HEK293T (cell line): Measurements from ENCODE around the gene ST6GALNAC5.

ENCODE experiments used
- CTCF ChIA-PET: fragments of 350-600 bp; formaldehyde crosslinking; extraction: SDS; loops from one replicate; lab custom pipeline; 2021; ENCODE audit warnings: antibody characterized with exemption, inconsistent platforms; lab: Yijun Ruan, JAX
- POLR2A ChIA-PET: fragments of 350-600 bp; formaldehyde crosslinking; extraction: SDS; loops from one replicate; lab custom pipeline; 2020; ENCODE audit warnings: antibody characterized with exemption, inconsistent platforms; lab: Yijun Ruan, JAX
- DNase-seq: peaks from one replicate; pipeline ENCODE4 v3.0.0; 2012; ENCODE audit warnings: mixed read lengths; ENCODE audit errors: extremely low spot score
- ARNT ChIP-seq: fragments of 450-650 bp; IDR thresholded peaks from 2 replicates; pipeline ENCODE4 v1.6.1; 2017; ENCODE audit warnings: mild to moderate bottlenecking
- BHLHE40 ChIP-seq: fragments of 450-650 bp; IDR thresholded peaks from 2 replicates; pipeline ENCODE4 v1.6.1; 2016; ENCODE audit warnings: mild to moderate bottlenecking, moderate library complexity, borderline replicate concordance
- CTBP1 ChIP-seq: fragments of 450-650 bp; IDR thresholded peaks from 2 replicates; pipeline ENCODE4 v1.6.1; 2016; ENCODE audit warnings: borderline replicate concordance
- ELF4 ChIP-seq: fragments of 450-650 bp; IDR thresholded peaks from 2 replicates; pipeline ENCODE4 v1.6.1; 2017; ENCODE audit warnings: antibody characterized with exemption
- FOXA1 ChIP-seq: fragments of 450-650 bp; IDR thresholded peaks from 2 replicates; pipeline ENCODE4 v1.6.1; 2016; ENCODE audit warnings: mild to moderate bottlenecking
- FOXK2 ChIP-seq: fragments of 450-650 bp; IDR thresholded peaks from 2 replicates; pipeline ENCODE4 v1.6.1; 2016; ENCODE audit warnings: mild to moderate bottlenecking
- FOXM1 ChIP-seq: fragments of 450-650 bp; IDR thresholded peaks from 2 replicates; pipeline ENCODE4 v1.6.1; 2017; ENCODE audit warnings: mild to moderate bottlenecking, borderline replicate concordance
- HDGF ChIP-seq: fragments of 450-650 bp; IDR thresholded peaks from 2 replicates; pipeline ENCODE4 v1.6.1; 2017; ENCODE audit warnings: antibody characterized with exemption, borderline replicate concordance
- L3MBTL2 ChIP-seq: fragments of 450-650 bp; conservative IDR thresholded peaks from 2 replicates; pipeline ENCODE4 v1.6.1; 2016; ENCODE audit warnings: mild to moderate bottlenecking
- LEF1 ChIP-seq: fragments of 450-650 bp; IDR thresholded peaks from 2 replicates; pipeline ENCODE4 v1.6.1; 2017; ENCODE audit warnings: mild to moderate bottlenecking, borderline replicate concordance
- NFRKB ChIP-seq: fragments of 450-650 bp; IDR thresholded peaks from 2 replicates; pipeline ENCODE4 v1.6.1; 2016; ENCODE audit warnings: mild to moderate bottlenecking, moderate library complexity
- PKNOX1 ChIP-seq: fragments of 450-650 bp; IDR thresholded peaks from 2 replicates; pipeline ENCODE4 v1.6.1; 2016
- SP1 ChIP-seq: fragments of 450-650 bp; IDR thresholded peaks from 2 replicates; pipeline ENCODE4 v1.6.1; 2017
- SUZ12 ChIP-seq: fragments of 450-650 bp; IDR thresholded peaks from 2 replicates; pipeline ENCODE4 v1.6.1; 2016; ENCODE audit warnings: mild to moderate bottlenecking
- TARDBP ChIP-seq: fragments of 450-650 bp; IDR thresholded peaks from 2 replicates; pipeline ENCODE4 v1.6.1; 2016
- ZNF384 ChIP-seq: fragments of 450-650 bp; IDR thresholded peaks from 2 replicates; pipeline ENCODE4 v1.6.1; 2016

Gene ST6GALNAC5

GRCh38 chr1:77014073-77014788, 147.0 kb downstream of the ST6GALNAC5 start:
- ChIA-PET CTCF (interaction anchor here (0.6 kb wide), 1 partner anchor 48 kb away, joined by 3 read pairs; no protein-coding TSS in a partner anchor), POLR2A (no interaction called here)
- DNase-seq, result no peak
- TF ChIP-seq L3MBTL2, result no peak
- TF ChIP-seq PKNOX1, result peak; percentile 87

- no peak for TF ChIP-seq ELF4
- TF ChIP-seq FOXM1, result no peak
- TF ChIP-seq L3MBTL2, result no peak
- TF ChIP-seq SUZ12, result no peak
- no peak for TF ChIP-seq TARDBP
- no peak for TF ChIP-seq ZNF384
- TF ChIP-seq BHLHE40, result no peak
- no peak for TF ChIP-seq PKNOX1
- TF ChIP-seq LEF1, result no peak
- TF ChIP-seq SP1, result no peak
- no peak for TF ChIP-seq ARNT
- no peak for TF ChIP-seq FOXA1
- no peak for TF ChIP-seq NFRKB
- TF ChIP-seq FOXK2, result no peak
- TF ChIP-seq HDGF, result no peak
- no peak for TF ChIP-seq CTBP1
- DNase-seq, result no peak
- POLR2A ChIA-PET, result no interaction called here
- CTCF ChIA-PET, result no interaction called here
These were observed 148.6 kb downstream of the ST6GALNAC5 start for GRCh38 chr1:77015748-77016341.

- ChIA-PET POLR2A (no interaction called here), CTCF (no interaction called here)
- no peak for DNase-seq
- TF ChIP-seq SUZ12 (no peak), TARDBP (no peak), FOXA1 (no peak), ARNT (no peak), BHLHE40 (no peak), CTBP1 (no peak), NFRKB (no peak), PKNOX1 (no peak), SP1 (no peak), FOXM1 (no peak), ZNF384 (no peak), ELF4 (no peak), LEF1 (no peak), FOXK2 (no peak), L3MBTL2 (no peak), HDGF (no peak)
These were observed 149.2 kb downstream of the ST6GALNAC5 start for GRCh38 chr1:77016386-77016985.

- ChIA-PET POLR2A (no interaction called here), CTCF (interaction anchor here (0.6 kb wide), 1 partner anchor 132 kb away, joined by 3 read pairs; no protein-coding TSS in a partner anchor)
- DNase-seq, result no peak
- TF ChIP-seq NFRKB (no peak), TARDBP (no peak), LEF1 (no peak), ARNT (no peak), L3MBTL2 (no peak), SUZ12 (no peak), FOXA1 (no peak), CTBP1 (no peak), BHLHE40 (no peak), PKNOX1 (no peak), FOXK2 (no peak), ELF4 (no peak)
These were observed 151.0 kb downstream of the ST6GALNAC5 start for GRCh38 chr1:77018311-77018710.

- CTCF ChIA-PET, result interaction anchor here (0.6 kb wide), 1 partner anchor 132 kb away, joined by 3 read pairs; no protein-coding TSS in a partner anchor
- POLR2A ChIA-PET, result no interaction called here
- no peak for DNase-seq
- no peak for TF ChIP-seq SP1
- TF ChIP-seq PKNOX1, result no peak
- TF ChIP-seq TARDBP, result no peak
- TF ChIP-seq FOXK2, result no peak
- TF ChIP-seq L3MBTL2, result no peak
- no peak for TF ChIP-seq LEF1
- TF ChIP-seq NFRKB, result no peak
- no peak for TF ChIP-seq HDGF
- no peak for TF ChIP-seq ARNT
These were observed 151.5 kb downstream of the ST6GALNAC5 start for GRCh38 chr1:77018761-77019160.
